HepG2 (cell line): ENCODE measurements around the gene RPL37A.

ENCODE experiments used
- DMAP1 ChIP-seq: IDR thresholded peaks from 2 replicates; pipeline ENCODE4 v1.6.1; 2016
- FOSL2 ChIP-seq: sonication (generic); formaldehyde crosslinking; IDR thresholded peaks from 2 replicates; pipeline ENCODE4 v1.4.0; 2020; ENCODE audit warnings: missing genetic modification reagents
- HDAC2 ChIP-seq: sonication (generic); formaldehyde crosslinking; IDR thresholded peaks from 2 replicates; pipeline ENCODE4 v1.4.0; 2020; ENCODE audit warnings: missing genetic modification reagents
- NR2F2 ChIP-seq: IDR thresholded peaks from 2 replicates; pipeline ENCODE4 v1.6.1; 2012; ENCODE audit warnings: low read depth, inconsistent platforms, borderline replicate concordance
- RELA ChIP-seq: sonication (generic); formaldehyde crosslinking; IDR thresholded peaks from 2 replicates; pipeline ENCODE4 v1.4.0; 2020; ENCODE audit warnings: missing genetic modification reagents
- ZNF883 ChIP-seq: sonication (generic); formaldehyde crosslinking; IDR thresholded peaks from 2 replicates; pipeline ENCODE4 v1.5.1; 2020; ENCODE audit warnings: mild to moderate bottlenecking, missing genetic modification reagents; ENCODE audit errors: not compliant biosample characterization
- TF ChIP-seq, protein P1 (sequence below): sonication (generic); formaldehyde crosslinking; IDR thresholded peaks from 2 replicates; pipeline ENCODE4 v1.5.0; 2020; ENCODE audit warnings: mild to moderate bottlenecking, missing genetic modification reagents, moderate library complexity
- TF ChIP-seq, protein P2 (sequence below): sonication (generic); formaldehyde crosslinking; IDR thresholded peaks from 2 replicates; pipeline ENCODE4 v1.4.0; 2020; ENCODE audit warnings: low read depth, mild to moderate bottlenecking, missing genetic modification reagents
- TF ChIP-seq, protein P3 (sequence below), 2 experiments: fragments of 450-650 bp in 1 of 2; sonication (generic) in 1 of 2; formaldehyde crosslinking in 1 of 2; IDR thresholded peaks; 2 replicates each; pipeline versions ENCODE4 v1.6.1 to v1.8.0; 2016 to 2022; ENCODE audit warnings: antibody characterized with exemption in 1 of 2, mild to moderate bottlenecking in 1 of 2, missing genetic modification reagents in 1 of 2
- TF ChIP-seq, protein P4 (sequence below): sonication (generic); formaldehyde crosslinking; IDR thresholded peaks from 2 replicates; pipeline ENCODE4 v1.4.0; 2020; ENCODE audit warnings: missing genetic modification reagents

DNA sequence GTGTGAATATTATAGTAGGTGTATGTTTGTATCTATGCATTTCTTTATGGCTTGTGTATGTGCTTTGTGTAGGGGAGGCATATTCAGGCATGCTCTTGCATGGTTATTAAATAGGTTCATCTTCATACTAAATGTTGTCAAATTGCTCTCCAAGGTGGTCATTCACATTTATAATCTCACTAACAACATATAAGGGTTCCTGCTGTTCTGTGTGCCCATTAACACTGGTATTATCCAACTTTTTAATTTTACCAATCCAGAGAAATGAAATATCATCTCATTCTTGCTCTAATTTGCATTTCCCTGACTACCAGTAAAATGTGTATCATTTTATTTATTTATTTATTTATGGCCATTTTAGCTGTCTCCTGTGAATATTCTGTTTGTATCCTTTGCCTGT, 29.0 kb upstream of the RPL37A start:
- TF ChIP-seq NR2F2 = no peak
- TF ChIP-seq, protein P1, sequence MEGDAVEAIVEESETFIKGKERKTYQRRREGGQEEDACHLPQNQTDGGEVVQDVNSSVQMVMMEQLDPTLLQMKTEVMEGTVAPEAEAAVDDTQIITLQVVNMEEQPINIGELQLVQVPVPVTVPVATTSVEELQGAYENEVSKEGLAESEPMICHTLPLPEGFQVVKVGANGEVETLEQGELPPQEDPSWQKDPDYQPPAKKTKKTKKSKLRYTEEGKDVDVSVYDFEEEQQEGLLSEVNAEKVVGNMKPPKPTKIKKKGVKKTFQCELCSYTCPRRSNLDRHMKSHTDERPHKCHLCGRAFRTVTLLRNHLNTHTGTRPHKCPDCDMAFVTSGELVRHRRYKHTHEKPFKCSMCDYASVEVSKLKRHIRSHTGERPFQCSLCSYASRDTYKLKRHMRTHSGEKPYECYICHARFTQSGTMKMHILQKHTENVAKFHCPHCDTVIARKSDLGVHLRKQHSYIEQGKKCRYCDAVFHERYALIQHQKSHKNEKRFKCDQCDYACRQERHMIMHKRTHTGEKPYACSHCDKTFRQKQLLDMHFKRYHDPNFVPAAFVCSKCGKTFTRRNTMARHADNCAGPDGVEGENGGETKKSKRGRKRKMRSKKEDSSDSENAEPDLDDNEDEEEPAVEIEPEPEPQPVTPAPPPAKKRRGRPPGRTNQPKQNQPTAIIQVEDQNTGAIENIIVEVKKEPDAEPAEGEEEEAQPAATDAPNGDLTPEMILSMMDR = no peak
- TF ChIP-seq ZNF883 (CRISPR knock-in tag) = no peak
- TF ChIP-seq, protein P2, sequence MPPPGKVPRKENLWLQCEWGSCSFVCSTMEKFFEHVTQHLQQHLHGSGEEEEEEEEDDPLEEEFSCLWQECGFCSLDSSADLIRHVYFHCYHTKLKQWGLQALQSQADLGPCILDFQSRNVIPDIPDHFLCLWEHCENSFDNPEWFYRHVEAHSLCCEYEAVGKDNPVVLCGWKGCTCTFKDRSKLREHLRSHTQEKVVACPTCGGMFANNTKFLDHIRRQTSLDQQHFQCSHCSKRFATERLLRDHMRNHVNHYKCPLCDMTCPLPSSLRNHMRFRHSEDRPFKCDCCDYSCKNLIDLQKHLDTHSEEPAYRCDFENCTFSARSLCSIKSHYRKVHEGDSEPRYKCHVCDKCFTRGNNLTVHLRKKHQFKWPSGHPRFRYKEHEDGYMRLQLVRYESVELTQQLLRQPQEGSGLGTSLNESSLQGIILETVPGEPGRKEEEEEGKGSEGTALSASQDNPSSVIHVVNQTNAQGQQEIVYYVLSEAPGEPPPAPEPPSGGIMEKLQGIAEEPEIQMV (CRISPR knock-in tag) = no peak
- no peak for TF ChIP-seq RELA (CRISPR knock-in tag)
- no peak for TF ChIP-seq HDAC2
- TF ChIP-seq, protein P3, sequence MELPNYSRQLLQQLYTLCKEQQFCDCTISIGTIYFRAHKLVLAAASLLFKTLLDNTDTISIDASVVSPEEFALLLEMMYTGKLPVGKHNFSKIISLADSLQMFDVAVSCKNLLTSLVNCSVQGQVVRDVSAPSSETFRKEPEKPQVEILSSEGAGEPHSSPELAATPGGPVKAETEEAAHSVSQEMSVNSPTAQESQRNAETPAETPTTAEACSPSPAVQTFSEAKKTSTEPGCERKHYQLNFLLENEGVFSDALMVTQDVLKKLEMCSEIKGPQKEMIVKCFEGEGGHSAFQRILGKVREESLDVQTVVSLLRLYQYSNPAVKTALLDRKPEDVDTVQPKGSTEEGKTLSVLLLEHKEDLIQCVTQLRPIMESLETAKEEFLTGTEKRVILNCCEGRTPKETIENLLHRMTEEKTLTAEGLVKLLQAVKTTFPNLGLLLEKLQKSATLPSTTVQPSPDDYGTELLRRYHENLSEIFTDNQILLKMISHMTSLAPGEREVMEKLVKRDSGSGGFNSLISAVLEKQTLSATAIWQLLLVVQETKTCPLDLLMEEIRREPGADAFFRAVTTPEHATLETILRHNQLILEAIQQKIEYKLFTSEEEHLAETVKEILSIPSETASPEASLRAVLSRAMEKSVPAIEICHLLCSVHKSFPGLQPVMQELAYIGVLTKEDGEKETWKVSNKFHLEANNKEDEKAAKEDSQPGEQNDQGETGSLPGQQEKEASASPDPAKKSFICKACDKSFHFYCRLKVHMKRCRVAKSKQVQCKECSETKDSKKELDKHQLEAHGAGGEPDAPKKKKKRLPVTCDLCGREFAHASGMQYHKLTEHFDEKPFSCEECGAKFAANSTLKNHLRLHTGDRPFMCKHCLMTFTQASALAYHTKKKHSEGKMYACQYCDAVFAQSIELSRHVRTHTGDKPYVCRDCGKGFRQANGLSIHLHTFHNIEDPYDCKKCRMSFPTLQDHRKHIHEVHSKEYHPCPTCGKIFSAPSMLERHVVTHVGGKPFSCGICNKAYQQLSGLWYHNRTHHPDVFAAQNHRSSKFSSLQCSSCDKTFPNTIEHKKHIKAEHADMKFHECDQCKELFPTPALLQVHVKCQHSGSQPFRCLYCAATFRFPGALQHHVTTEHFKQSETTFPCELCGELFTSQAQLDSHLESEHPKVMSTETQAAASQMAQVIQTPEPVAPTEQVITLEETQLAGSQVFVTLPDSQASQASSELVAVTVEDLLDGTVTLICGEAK (IDR thresholded peaks at IDR 0.05) = no peak
- TF ChIP-seq, protein P3 (CRISPR knock-in tag; IDR thresholded peaks at IDR 0.05) = no peak
- TF ChIP-seq DMAP1 (CRISPR knock-in tag) = no peak
- TF ChIP-seq, protein P4, sequence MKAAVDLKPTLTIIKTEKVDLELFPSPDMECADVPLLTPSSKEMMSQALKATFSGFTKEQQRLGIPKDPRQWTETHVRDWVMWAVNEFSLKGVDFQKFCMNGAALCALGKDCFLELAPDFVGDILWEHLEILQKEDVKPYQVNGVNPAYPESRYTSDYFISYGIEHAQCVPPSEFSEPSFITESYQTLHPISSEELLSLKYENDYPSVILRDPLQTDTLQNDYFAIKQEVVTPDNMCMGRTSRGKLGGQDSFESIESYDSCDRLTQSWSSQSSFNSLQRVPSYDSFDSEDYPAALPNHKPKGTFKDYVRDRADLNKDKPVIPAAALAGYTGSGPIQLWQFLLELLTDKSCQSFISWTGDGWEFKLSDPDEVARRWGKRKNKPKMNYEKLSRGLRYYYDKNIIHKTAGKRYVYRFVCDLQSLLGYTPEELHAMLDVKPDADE (CRISPR knock-in tag) = no peak
- no peak for TF ChIP-seq FOSL2
